ENCODE measurements around the gene FARS2.
A peak's percentile ranks its signal among the peaks of the same experiment; 100 is the strongest.

FARS2 gene

GRCh38 chr6:5617179-5617578, 355.9 kb downstream of the FARS2 start:
- peaks cover 0 to 5% (median 2%) of the 10 kb centered on the region in 4 experiments for H3K36me3 ChIP-seq (ENCODE audit: control insufficient read depth in 4 of 4, insufficient read depth in 4 of 4, low read length in 3 of 4)
- H3K4me1 ChIP-seq (ENCODE audit: control extremely low read depth in 1 of 4, control insufficient read depth in 4 of 4, insufficient read depth in 4 of 4, low read length in 3 of 4) = no peaks in the 10 kb centered on the region
- DNase-seq = no peak
- no peak overlapping the region for H3K27ac ChIP-seq (ENCODE audit: insufficient read depth in 1 of 2, low read depth in 1 of 2, low read length in 2 of 2, poor library complexity in 1 of 2, severe bottlenecking in 2 of 2)
- H3K4me3 ChIP-seq (ENCODE audit: control insufficient read depth in 1 of 7, extremely low read depth in 1 of 7, insufficient read depth in 4 of 7, low read depth in 2 of 7, low read length in 6 of 7) = no peak overlapping the region
- no peaks in the 10 kb centered on the region for H3K27me3 ChIP-seq (replicated peaks in 2 of 5; ENCODE audit: control insufficient read depth in 4 of 5, insufficient read depth in 5 of 5, low read length in 4 of 5)
- no CpG with 5 or more reads among the region's 1 CpG for WGBS (ENCODE audit: insufficient coverage)
- ChIA-PET CTCF (no interaction called here), POLR2A (no interaction called here)
- H3K9me3 ChIP-seq (ENCODE audit: control extremely low read depth in 1 of 5, control insufficient read depth in 4 of 5, insufficient read depth in 2 of 5, low read depth in 1 of 5, low read length in 4 of 5) = peaks cover 0 to 4% (median 0%) of the 10 kb centered on the region in 5 experiments

- no peaks in the 10 kb centered on the region for H3K27me3 ChIP-seq (replicated peaks in 2 of 5; ENCODE audit: control insufficient read depth in 4 of 5, insufficient read depth in 5 of 5, low read length in 4 of 5)
- ChIA-PET POLR2A (no interaction called here), CTCF (no interaction called here)
- H3K9me3 ChIP-seq (ENCODE audit: control extremely low read depth in 1 of 5, control insufficient read depth in 4 of 5, insufficient read depth in 2 of 5, low read depth in 1 of 5, low read length in 4 of 5) = peaks cover 0 to 4% (median 0%) of the 10 kb centered on the region in 5 experiments
- H3K4me3 ChIP-seq (ENCODE audit: control insufficient read depth in 1 of 7, extremely low read depth in 1 of 7, insufficient read depth in 4 of 7, low read depth in 2 of 7, low read length in 6 of 7) = no peak overlapping the region
- peak in 1 of 3 donors; percentile 6 for DNase-seq
- no peaks in the 10 kb centered on the region for H3K4me1 ChIP-seq (ENCODE audit: control extremely low read depth in 1 of 4, control insufficient read depth in 4 of 4, insufficient read depth in 4 of 4, low read length in 3 of 4)
- no peak overlapping the region for H3K27ac ChIP-seq (ENCODE audit: insufficient read depth in 1 of 2, low read depth in 1 of 2, low read length in 2 of 2, poor library complexity in 1 of 2, severe bottlenecking in 2 of 2)
- WGBS (ENCODE audit: insufficient coverage) = 46% methylated on average over 3 of the region's 3 CpGs
- H3K36me3 ChIP-seq (ENCODE audit: control insufficient read depth in 4 of 4, insufficient read depth in 4 of 4, low read length in 3 of 4) = peaks cover 0 to 7% (median 1%) of the 10 kb centered on the region in 4 experiments
Observed at GRCh38 chr6:5619249-5619648, 357.9 kb downstream of the FARS2 start.

GRCh38 chr6:5622276-5623005, 361.1 kb downstream of the FARS2 start:
- 82% methylated on average over 5 of the region's 10 CpGs for WGBS (ENCODE audit: insufficient coverage)
- H3K9me3 ChIP-seq (ENCODE audit: control extremely low read depth in 1 of 5, control insufficient read depth in 4 of 5, insufficient read depth in 2 of 5, low read depth in 1 of 5, low read length in 4 of 5) = no peaks in the 10 kb centered on the region
- ChIA-PET CTCF (no interaction called here), POLR2A (interaction anchor here (0.6 kb wide), 1 partner anchor 937 kb away, joined by 3 read pairs; no protein-coding TSS in a partner anchor)
- peaks cover 0 to 10% (median 7%) of the 10 kb centered on the region in 4 experiments for H3K4me1 ChIP-seq (ENCODE audit: control extremely low read depth in 1 of 4, control insufficient read depth in 4 of 4, insufficient read depth in 4 of 4, low read length in 3 of 4)
- no peak for DNase-seq
- H3K27me3 ChIP-seq (replicated peaks in 2 of 5; ENCODE audit: control insufficient read depth in 4 of 5, insufficient read depth in 5 of 5, low read length in 4 of 5) = no peaks in the 10 kb centered on the region
- H3K4me3 ChIP-seq (ENCODE audit: control insufficient read depth in 1 of 7, extremely low read depth in 1 of 7, insufficient read depth in 4 of 7, low read depth in 2 of 7, low read length in 6 of 7) = no peak overlapping the region
- peaks cover 0 to 4% (median 0%) of the 10 kb centered on the region in 4 experiments for H3K36me3 ChIP-seq (ENCODE audit: control insufficient read depth in 4 of 4, insufficient read depth in 4 of 4, low read length in 3 of 4)
- H3K27ac ChIP-seq (ENCODE audit: insufficient read depth in 1 of 2, low read depth in 1 of 2, low read length in 2 of 2, poor library complexity in 1 of 2, severe bottlenecking in 2 of 2) = no peak overlapping the region

- CTCF ChIA-PET = no interaction called here
Observed at GRCh38 chr6:5623769-5624168, 362.5 kb downstream of the FARS2 start.

GRCh38 chr6:5624256-5624655, 362.9 kb downstream of the FARS2 start:
- Histone ChIP-seq H3K27ac (ENCODE audit: insufficient read depth in 1 of 2, low read depth in 1 of 2, low read length in 2 of 2, poor library complexity in 1 of 2, severe bottlenecking in 2 of 2) (no peak overlapping the region), H3K4me1 (ENCODE audit: control extremely low read depth in 1 of 4, control insufficient read depth in 4 of 4, insufficient read depth in 4 of 4, low read length in 3 of 4) (peaks cover 0 to 13% (median 9%) of the 10 kb centered on the region in 4 experiments), H3K36me3 (ENCODE audit: control insufficient read depth in 4 of 4, insufficient read depth in 4 of 4, low read length in 3 of 4) (peaks cover 0 to 4% (median 0%) of the 10 kb centered on the region in 4 experiments), H3K9me3 (ENCODE audit: control extremely low read depth in 1 of 5, control insufficient read depth in 4 of 5, insufficient read depth in 2 of 5, low read depth in 1 of 5, low read length in 4 of 5) (no peaks in the 10 kb centered on the region), H3K4me3 (ENCODE audit: control insufficient read depth in 1 of 7, extremely low read depth in 1 of 7, insufficient read depth in 4 of 7, low read depth in 2 of 7, low read length in 6 of 7) (no peak overlapping the region), H3K27me3 (replicated peaks in 2 of 5; ENCODE audit: control insufficient read depth in 4 of 5, insufficient read depth in 5 of 5, low read length in 4 of 5) (no peaks in the 10 kb centered on the region)
- no peak for DNase-seq
- CTCF ChIA-PET = no interaction called here
- 92% methylated on average over 5 of the region's 6 CpGs for WGBS (ENCODE audit: insufficient coverage)
- POLR2A ChIA-PET = no interaction called here

More at GRCh38 chr6:5623769-5624168, 362.5 kb downstream of the FARS2 start:
- Histone ChIP-seq H3K36me3 (ENCODE audit: control insufficient read depth in 4 of 4, insufficient read depth in 4 of 4, low read length in 3 of 4) (peaks cover 0 to 4% (median 0%) of the 10 kb centered on the region in 4 experiments), H3K9me3 (ENCODE audit: control extremely low read depth in 1 of 5, control insufficient read depth in 4 of 5, insufficient read depth in 2 of 5, low read depth in 1 of 5, low read length in 4 of 5) (no peaks in the 10 kb centered on the region), H3K4me1 (ENCODE audit: control extremely low read depth in 1 of 4, control insufficient read depth in 4 of 4, insufficient read depth in 4 of 4, low read length in 3 of 4) (peaks cover 0 to 13% (median 9%) of the 10 kb centered on the region in 4 experiments), H3K27ac (ENCODE audit: insufficient read depth in 1 of 2, low read depth in 1 of 2, low read length in 2 of 2, poor library complexity in 1 of 2, severe bottlenecking in 2 of 2) (no peak overlapping the region), H3K27me3 (replicated peaks in 2 of 5; ENCODE audit: control insufficient read depth in 4 of 5, insufficient read depth in 5 of 5, low read length in 4 of 5) (no peaks in the 10 kb centered on the region), H3K4me3 (ENCODE audit: control insufficient read depth in 1 of 7, extremely low read depth in 1 of 7, insufficient read depth in 4 of 7, low read depth in 2 of 7, low read length in 6 of 7) (no peak overlapping the region)
- 83% methylated on average over 1 of the region's 2 CpGs for WGBS (ENCODE audit: insufficient coverage)
- DNase-seq = no peak
- POLR2A ChIA-PET = no interaction called here

- 61% methylated on average over 3 of the region's 7 CpGs for WGBS (ENCODE audit: insufficient coverage)
- DNase-seq = peak; percentile 8 to 75 (median 65)
- H3K4me3 ChIP-seq (ENCODE audit: control insufficient read depth in 1 of 7, extremely low read depth in 1 of 7, insufficient read depth in 4 of 7, low read depth in 2 of 7, low read length in 6 of 7) = peak overlapping the region in 1 of 7 experiments; percentile 47
- no peaks in the 10 kb centered on the region for H3K27me3 ChIP-seq (replicated peaks in 2 of 5; ENCODE audit: control insufficient read depth in 4 of 5, insufficient read depth in 5 of 5, low read length in 4 of 5)
- no peaks in the 10 kb centered on the region for H3K9me3 ChIP-seq (ENCODE audit: control extremely low read depth in 1 of 5, control insufficient read depth in 4 of 5, insufficient read depth in 2 of 5, low read depth in 1 of 5, low read length in 4 of 5)
- H3K4me1 ChIP-seq (ENCODE audit: control extremely low read depth in 1 of 4, control insufficient read depth in 4 of 4, insufficient read depth in 4 of 4, low read length in 3 of 4) = peaks cover 0 to 13% (median 9%) of the 10 kb centered on the region in 4 experiments
- ChIA-PET POLR2A (no interaction called here), CTCF (no interaction called here)
- H3K27ac ChIP-seq (ENCODE audit: insufficient read depth in 1 of 2, low read depth in 1 of 2, low read length in 2 of 2, poor library complexity in 1 of 2, severe bottlenecking in 2 of 2) = peak overlapping the region; percentile 1 to 25
- H3K36me3 ChIP-seq (ENCODE audit: control insufficient read depth in 4 of 4, insufficient read depth in 4 of 4, low read length in 3 of 4) = peaks cover 0 to 4% (median 0%) of the 10 kb centered on the region in 4 experiments
Observed at GRCh38 chr6:5626727-5627426, 365.6 kb downstream of the FARS2 start.

- Histone ChIP-seq H3K9me3 (ENCODE audit: control extremely low read depth in 1 of 5, control insufficient read depth in 4 of 5, insufficient read depth in 2 of 5, low read depth in 1 of 5, low read length in 4 of 5) (no peaks in the 10 kb centered on the region), H3K27ac (ENCODE audit: insufficient read depth in 1 of 2, low read depth in 1 of 2, low read length in 2 of 2, poor library complexity in 1 of 2, severe bottlenecking in 2 of 2) (no peak overlapping the region), H3K36me3 (ENCODE audit: control insufficient read depth in 4 of 4, insufficient read depth in 4 of 4, low read length in 3 of 4) (no peaks in the 10 kb centered on the region), H3K27me3 (replicated peaks in 2 of 5; ENCODE audit: control insufficient read depth in 4 of 5, insufficient read depth in 5 of 5, low read length in 4 of 5) (no peaks in the 10 kb centered on the region), H3K4me3 (ENCODE audit: control insufficient read depth in 1 of 7, extremely low read depth in 1 of 7, insufficient read depth in 4 of 7, low read depth in 2 of 7, low read length in 6 of 7) (no peak overlapping the region), H3K4me1 (ENCODE audit: control extremely low read depth in 1 of 4, control insufficient read depth in 4 of 4, insufficient read depth in 4 of 4, low read length in 3 of 4) (peaks cover 0 to 13% (median 9%) of the 10 kb centered on the region in 4 experiments)
- ChIA-PET POLR2A (no interaction called here), CTCF (no interaction called here)
- 95% methylated on average over 4 of the region's 5 CpGs for WGBS (ENCODE audit: insufficient coverage)
- no peak for DNase-seq
Observed at GRCh38 chr6:5630636-5631035, 369.3 kb downstream of the FARS2 start.
